OCI-LY3 (cell line): ENCODE measurements around the gene SLX4.

Experiments
- CTCF ChIP-seq: fragments of 200-600, 300-600 bp; sonication (generic); IDR thresholded peaks from 2 replicates; pipeline ENCODE4 v1.5.1; 2014; ENCODE audit warnings: antibody characterized with exemption, low read length, low read depth
- EZH2phosphoT487 ChIP-seq: fragments of 200-600 bp; shearing (Covaris generic); IDR thresholded peaks from 2 replicates; pipeline ENCODE4 v1.6.1; 2018; ENCODE audit warnings: antibody characterized with exemption, mixed run types, low read depth

GRCh38 chr16:3599121-3599520, 12.3 kb downstream of the SLX4 start:
- TF ChIP-seq CTCF (no peak), EZH2phosphoT487 (no peak)
